Measurements from ENCODE around the gene WHAMM. TPM values are rescaled to one million over a fixed set of nuclear protein-coding genes. Genes with fewer than 3 reads are reported as not detected.

The WHAMM gene
- total RNA-seq, 2 experiments from 2014 or later, result 11.2 to 12.5 TPM

- ATAC-seq (no peak), DNase-seq (no peak)
- POLR2A ChIA-PET, result no interaction called here
- Mint-ChIP-seq H3K4me3 (no peak overlapping the region), H3K27me3 (ENCODE audit: low read depth) (peaks cover 2% of the 10 kb centered on the region), H3K36me3 (ENCODE audit: low read depth) (no peaks in the 10 kb centered on the region), H3K27ac (no peak overlapping the region), H3K4me1 (ENCODE audit: low read depth) (no peaks in the 10 kb centered on the region), H3K9me3 (ENCODE audit: insufficient read depth) (no peaks in the 10 kb centered on the region)
- CTCF ChIA-PET, result no interaction called here
These were observed 28.1 kb upstream of the WHAMM start for GRCh38 chr15:82781349-82781748.

- H3K36me3 Mint-ChIP-seq (ENCODE audit: low read depth), result no peaks in the 10 kb centered on the region
- CTCF ChIA-PET, result no interaction called here
These were observed 20.9 kb upstream of the WHAMM start for GRCh38 chr15:82788496-82788895.

GRCh38 chr15:82789491-82789890, 19.9 kb upstream of the WHAMM start:
- no peaks in the 10 kb centered on the region for H3K4me1 Mint-ChIP-seq (ENCODE audit: low read depth)
- H3K4me3 Mint-ChIP-seq, result no peak overlapping the region
- H3K27ac Mint-ChIP-seq, result no peak overlapping the region
- ChIA-PET POLR2A (no interaction called here), CTCF (no interaction called here)
- H3K36me3 Mint-ChIP-seq (ENCODE audit: low read depth), result no peaks in the 10 kb centered on the region
- peaks cover 5% of the 10 kb centered on the region for H3K27me3 Mint-ChIP-seq (ENCODE audit: low read depth)
- no peak for ATAC-seq
- no peak for DNase-seq
- H3K9me3 Mint-ChIP-seq (ENCODE audit: insufficient read depth), result peaks cover 4% of the 10 kb centered on the region

More at GRCh38 chr15:82788496-82788895, 20.9 kb upstream of the WHAMM start:
- POLR2A ChIA-PET, result no interaction called here
- peaks cover 7% of the 10 kb centered on the region for H3K27me3 Mint-ChIP-seq (ENCODE audit: low read depth)
- H3K4me3 Mint-ChIP-seq, result no peak overlapping the region
- H3K4me1 Mint-ChIP-seq (ENCODE audit: low read depth), result no peaks in the 10 kb centered on the region
- ATAC-seq (no peak), DNase-seq (no peak)
- H3K27ac Mint-ChIP-seq, result no peak overlapping the region
- H3K9me3 Mint-ChIP-seq (ENCODE audit: insufficient read depth), result no peaks in the 10 kb centered on the region

- ChIA-PET CTCF (no interaction called here), POLR2A (no interaction called here)
- H3K4me3 Mint-ChIP-seq, result no peak overlapping the region
- no peaks in the 10 kb centered on the region for H3K36me3 Mint-ChIP-seq (ENCODE audit: low read depth)
- DNase-seq, result no peak
- H3K27me3 Mint-ChIP-seq (ENCODE audit: low read depth), result peaks cover 5% of the 10 kb centered on the region
- no peaks in the 10 kb centered on the region for H3K4me1 Mint-ChIP-seq (ENCODE audit: low read depth)
- no peak overlapping the region for H3K27ac Mint-ChIP-seq
- peaks cover 4% of the 10 kb centered on the region for H3K9me3 Mint-ChIP-seq (ENCODE audit: insufficient read depth)
- ATAC-seq, result no peak
These were observed 19.1 kb upstream of the WHAMM start for GRCh38 chr15:82790321-82790720.

GRCh38 chr15:82792068-82792467, 17.4 kb upstream of the WHAMM start:
- Mint-ChIP-seq H3K4me3 (no peak overlapping the region), H3K27ac (no peak overlapping the region), H3K36me3 (ENCODE audit: low read depth) (no peaks in the 10 kb centered on the region), H3K27me3 (ENCODE audit: low read depth) (peaks cover 3% of the 10 kb centered on the region), H3K4me1 (ENCODE audit: low read depth) (no peaks in the 10 kb centered on the region), H3K9me3 (ENCODE audit: insufficient read depth) (peaks cover 4% of the 10 kb centered on the region)
- DNase-seq (no peak), ATAC-seq (no peak)
- CTCF ChIA-PET, result no interaction called here
- POLR2A ChIA-PET, result no interaction called here

GRCh38 chr15:82793737-82794136, 15.7 kb upstream of the WHAMM start:
- ATAC-seq (no peak), DNase-seq (no peak)
- Mint-ChIP-seq H3K27me3 (ENCODE audit: low read depth) (peaks cover 2% of the 10 kb centered on the region), H3K27ac (no peak overlapping the region), H3K4me3 (no peak overlapping the region), H3K36me3 (ENCODE audit: low read depth) (no peaks in the 10 kb centered on the region), H3K4me1 (ENCODE audit: low read depth) (no peaks in the 10 kb centered on the region), H3K9me3 (ENCODE audit: insufficient read depth) (peaks cover 4% of the 10 kb centered on the region)
- CTCF ChIA-PET, result no interaction called here
- POLR2A ChIA-PET, result no interaction called here

GRCh38 chr15:82798104-82798503, 11.3 kb upstream of the WHAMM start:
- ChIA-PET CTCF (no interaction called here), POLR2A (no interaction called here)
- Mint-ChIP-seq H3K4me3 (no peak overlapping the region), H3K27me3 (ENCODE audit: low read depth) (peaks cover 12% of the 10 kb centered on the region), H3K36me3 (ENCODE audit: low read depth) (no peaks in the 10 kb centered on the region), H3K9me3 (ENCODE audit: insufficient read depth) (peaks cover 4% of the 10 kb centered on the region), H3K27ac (no peak overlapping the region), H3K4me1 (ENCODE audit: low read depth) (no peaks in the 10 kb centered on the region)
- DNase-seq, result no peak
- no peak for ATAC-seq

- Mint-ChIP-seq H3K4me1 (ENCODE audit: low read depth) (no peaks in the 10 kb centered on the region), H3K36me3 (ENCODE audit: low read depth) (no peaks in the 10 kb centered on the region), H3K27ac (no peak overlapping the region), H3K4me3 (no peak overlapping the region), H3K9me3 (ENCODE audit: insufficient read depth) (peaks cover 4% of the 10 kb centered on the region), H3K27me3 (ENCODE audit: low read depth) (peaks cover 15% of the 10 kb centered on the region)
- ChIA-PET CTCF (no interaction called here), POLR2A (no interaction called here)
- DNase-seq, result no peak
- no peak for ATAC-seq
These were observed 10.8 kb upstream of the WHAMM start for GRCh38 chr15:82798531-82799166.

GRCh38 chr15:82799183-82799841, 10.1 kb upstream of the WHAMM start:
- H3K36me3 Mint-ChIP-seq (ENCODE audit: low read depth), result no peaks in the 10 kb centered on the region
- peaks cover 19% of the 10 kb centered on the region for H3K27me3 Mint-ChIP-seq (ENCODE audit: low read depth)
- no peaks in the 10 kb centered on the region for H3K9me3 Mint-ChIP-seq (ENCODE audit: insufficient read depth)
- H3K27ac Mint-ChIP-seq, result no peak overlapping the region
- ChIA-PET POLR2A (no interaction called here), CTCF (no interaction called here)
- no peaks in the 10 kb centered on the region for H3K4me1 Mint-ChIP-seq (ENCODE audit: low read depth)
- no peak overlapping the region for H3K4me3 Mint-ChIP-seq
- no peak for ATAC-seq
- no peak for DNase-seq

- Mint-ChIP-seq H3K4me1 (ENCODE audit: low read depth) (no peaks in the 10 kb centered on the region), H3K36me3 (ENCODE audit: low read depth) (no peaks in the 10 kb centered on the region), H3K4me3 (no peak overlapping the region), H3K27me3 (ENCODE audit: low read depth) (peaks cover 25% of the 10 kb centered on the region), H3K9me3 (ENCODE audit: insufficient read depth) (no peaks in the 10 kb centered on the region), H3K27ac (no peak overlapping the region)
- ChIA-PET CTCF (no interaction called here), POLR2A (no interaction called here)
- no peak for ATAC-seq
- no peak for DNase-seq
These were observed 6.9 kb upstream of the WHAMM start for GRCh38 chr15:82802497-82802896.

GRCh38 chr15:82803793-82804574, 5.4 kb upstream of the WHAMM start:
- Mint-ChIP-seq H3K27me3 (ENCODE audit: low read depth) (peaks cover 25% of the 10 kb centered on the region), H3K9me3 (ENCODE audit: insufficient read depth) (no peaks in the 10 kb centered on the region), H3K27ac (no peak overlapping the region), H3K36me3 (ENCODE audit: low read depth) (no peaks in the 10 kb centered on the region), H3K4me1 (ENCODE audit: low read depth) (peaks cover 8% of the 10 kb centered on the region), H3K4me3 (no peak overlapping the region)
- ChIA-PET POLR2A (interaction anchor here (0.5 to 1.3 kb wide), 4 partner anchors 34 to 183 kb away, joined by 3 to 5 read pairs (median 4); no protein-coding TSS in a partner anchor), CTCF (interaction anchor here (1.0 kb wide), 1 partner anchor 373 kb away, joined by 3 read pairs; no protein-coding TSS in a partner anchor)
- ATAC-seq (no peak), DNase-seq (no peak)

GRCh38 chr15:82804575-82804949, 4.9 kb upstream of the WHAMM start:
- CTCF ChIA-PET, result interaction anchor here (1.0 kb wide), 1 partner anchor 373 kb away, joined by 3 read pairs; no protein-coding TSS in a partner anchor
- DNase-seq (no peak), ATAC-seq (no peak)
- Mint-ChIP-seq H3K27ac (no peak overlapping the region), H3K4me3 (no peak overlapping the region), H3K27me3 (ENCODE audit: low read depth) (peaks cover 20% of the 10 kb centered on the region), H3K9me3 (ENCODE audit: insufficient read depth) (no peaks in the 10 kb centered on the region), H3K4me1 (ENCODE audit: low read depth) (peaks cover 12% of the 10 kb centered on the region), H3K36me3 (ENCODE audit: low read depth) (no peaks in the 10 kb centered on the region)
- POLR2A ChIA-PET, result interaction anchor here (0.5 to 1.3 kb wide), 3 partner anchors 54 to 184 kb away, joined by 4 to 5 read pairs (median 4); no protein-coding TSS in a partner anchor
